ENCODE data around the gene CYB561A3. TPM values are rescaled to one million over a fixed set of nuclear protein-coding genes. Genes with fewer than 3 reads are reported as not detected.

The CYB561A3 gene
- total RNA-seq, 6 donors from 2014 or later, result 30.3 to 113 (median 50.4) TPM

DNA sequence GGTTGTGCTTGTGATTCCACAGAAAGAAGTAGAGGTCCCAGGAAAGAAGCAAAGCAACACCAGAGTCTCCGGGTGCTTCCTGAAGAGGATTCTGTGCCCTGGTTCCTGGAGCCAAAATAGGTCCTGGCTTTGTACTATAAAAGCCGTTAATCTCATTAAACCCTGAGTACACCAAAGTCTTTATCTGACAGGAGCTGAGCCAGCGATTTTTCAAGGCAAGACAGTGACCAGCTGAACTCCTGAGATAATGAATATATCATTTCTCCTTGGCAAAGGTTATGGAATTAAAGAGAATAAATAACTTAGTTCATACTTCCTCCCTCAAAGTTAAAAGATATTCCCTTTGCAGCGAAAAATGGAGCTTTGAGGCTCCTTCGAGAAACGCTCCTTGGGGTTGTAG is 5.7 kb upstream of the CYB561A3 start:
- no peak for ATAC-seq (ENCODE audit: low FRiP score in 2 of 2)
- no peak overlapping the region for H3K4me3 ChIP-seq
- no peak overlapping the region for H3K27ac ChIP-seq
- no peaks in the 10 kb centered on the region for H3K27me3 ChIP-seq
- TF ChIP-seq, protein P1, sequence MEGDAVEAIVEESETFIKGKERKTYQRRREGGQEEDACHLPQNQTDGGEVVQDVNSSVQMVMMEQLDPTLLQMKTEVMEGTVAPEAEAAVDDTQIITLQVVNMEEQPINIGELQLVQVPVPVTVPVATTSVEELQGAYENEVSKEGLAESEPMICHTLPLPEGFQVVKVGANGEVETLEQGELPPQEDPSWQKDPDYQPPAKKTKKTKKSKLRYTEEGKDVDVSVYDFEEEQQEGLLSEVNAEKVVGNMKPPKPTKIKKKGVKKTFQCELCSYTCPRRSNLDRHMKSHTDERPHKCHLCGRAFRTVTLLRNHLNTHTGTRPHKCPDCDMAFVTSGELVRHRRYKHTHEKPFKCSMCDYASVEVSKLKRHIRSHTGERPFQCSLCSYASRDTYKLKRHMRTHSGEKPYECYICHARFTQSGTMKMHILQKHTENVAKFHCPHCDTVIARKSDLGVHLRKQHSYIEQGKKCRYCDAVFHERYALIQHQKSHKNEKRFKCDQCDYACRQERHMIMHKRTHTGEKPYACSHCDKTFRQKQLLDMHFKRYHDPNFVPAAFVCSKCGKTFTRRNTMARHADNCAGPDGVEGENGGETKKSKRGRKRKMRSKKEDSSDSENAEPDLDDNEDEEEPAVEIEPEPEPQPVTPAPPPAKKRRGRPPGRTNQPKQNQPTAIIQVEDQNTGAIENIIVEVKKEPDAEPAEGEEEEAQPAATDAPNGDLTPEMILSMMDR (IDR thresholded peaks at IDR 0.05), result no peak
- TF ChIP-seq EP300 (IDR thresholded peaks at IDR 0.05) (no peak), POLR2AphosphoS5 (IDR thresholded peaks at IDR 0.05) (no peak), POLR2A (IDR thresholded peaks at IDR 0.05) (no peak)
- WGBS, 2 donors, result 90 to 92% methylated on average over 6 of the region's 6 CpGs
- no peaks in the 10 kb centered on the region for H3K9me3 ChIP-seq
- DNase-seq, result no peak
- H3K4me1 ChIP-seq, result peaks cover 10 to 14% (median 12%) of the 10 kb centered on the region in 4 donors
- peaks cover 29 to 68% (median 55%) of the 10 kb centered on the region in 4 donors for H3K36me3 ChIP-seq

- 65 to 89% methylated on average over 4 to 5 of the region's 5 CpGs for WGBS, 2 donors
- ATAC-seq (ENCODE audit: low FRiP score in 2 of 2) (no peak), DNase-seq (no peak)
- no peak for TF ChIP-seq EP300 (IDR thresholded peaks at IDR 0.05)
- TF ChIP-seq, protein P1 (IDR thresholded peaks at IDR 0.05), result no peak
- Histone ChIP-seq H3K9me3 (no peaks in the 10 kb centered on the region), H3K4me1 (peaks cover 24 to 30% (median 28%) of the 10 kb centered on the region in 4 donors), H3K4me3 (no peak overlapping the region), H3K36me3 (peaks cover 29 to 54% (median 49%) of the 10 kb centered on the region in 4 donors), H3K27ac (no peak overlapping the region), H3K27me3 (no peaks in the 10 kb centered on the region)
Measured at GRCh38 chr11:61364012-61364675, 2.5 kb upstream of the CYB561A3 start.

DNA sequence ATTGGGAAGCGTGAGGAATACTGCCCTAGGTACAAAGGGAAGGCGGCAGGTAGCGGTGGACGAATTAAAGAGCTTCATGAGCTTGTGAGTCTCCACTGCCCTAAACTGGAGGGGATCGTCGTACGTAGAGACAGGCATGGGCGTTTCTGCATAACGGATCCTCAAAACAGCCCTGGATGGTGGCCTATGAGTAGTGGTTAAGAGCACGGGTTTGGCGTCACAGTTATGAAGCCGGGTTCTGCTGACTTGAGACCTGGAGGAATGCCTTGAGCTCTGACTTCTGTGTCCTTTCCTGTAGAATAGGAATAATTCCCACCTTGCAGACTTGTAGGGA is 827 bp upstream of the CYB561A3 start:
- TF ChIP-seq POLR2A (IDR thresholded peaks at IDR 0.05), result no peak
- no peak for TF ChIP-seq EP300 (IDR thresholded peaks at IDR 0.05)
- no peak for TF ChIP-seq POLR2AphosphoS5 (IDR thresholded peaks at IDR 0.05)
- TF ChIP-seq, protein P1 (IDR thresholded peaks at IDR 0.05), result no peak
- Histone ChIP-seq H3K36me3 (peaks cover 17 to 38% (median 34%) of the 10 kb centered on the region in 4 donors), H3K9me3 (no peaks in the 10 kb centered on the region), H3K4me1 (peaks cover 29 to 34% (median 32%) of the 10 kb centered on the region in 4 donors), H3K27me3 (no peaks in the 10 kb centered on the region), H3K4me3 (peak overlapping the region; percentile 60 to 97 (median 72)), H3K27ac (peak overlapping the region; percentile 97 to 99 (median 98))
- no peak for DNase-seq
- whole genome bisulfite sequencing, 2 donors, result 0% methylated on average over 10 to 12 of the region's 12 CpGs
- peak; percentile 5 to 43 for ATAC-seq (ENCODE audit: low FRiP score in 2 of 2)

- TF ChIP-seq POLR2AphosphoS5 (IDR thresholded peaks at IDR 0.05) (no peak), POLR2A (IDR thresholded peaks at IDR 0.05) (no peak), EP300 (IDR thresholded peaks at IDR 0.05) (no peak)
- TF ChIP-seq, protein P1 (IDR thresholded peaks at IDR 0.05), result no peak
- Histone ChIP-seq H3K27me3 (no peaks in the 10 kb centered on the region), H3K9me3 (no peaks in the 10 kb centered on the region), H3K4me1 (peaks cover 31 to 41% (median 34%) of the 10 kb centered on the region in 4 donors), H3K4me3 (peak overlapping the region; percentile 60 to 97 (median 72)), H3K27ac (peak overlapping the region; percentile 97 to 99 (median 98)), H3K36me3 (peaks cover 8 to 26% (median 22%) of the 10 kb centered on the region in 4 donors)
- WGBS, 2 donors, result 2 to 3% methylated on average over 20 to 22 of the region's 22 CpGs
- no peak for DNase-seq
- ATAC-seq (ENCODE audit: low FRiP score in 2 of 2), result no peak
Measured at GRCh38 chr11:61361237-61361740, 393 bp downstream of the CYB561A3 start.

Data from upper lobe of left lung (tissue), 6 donors.